ENCODE results near the gene IZUMO2. TPM values are rescaled to one million over a fixed set of nuclear protein-coding genes. Genes with fewer than 3 reads are reported as not detected.
A peak's percentile ranks its signal among the peaks of the same experiment; 100 is the strongest.
"Not testable (repeated sequence)": the region's sequence is repeated elsewhere in the genome, so short reads cannot be mapped to it uniquely, and the experiment has no call there.

The IZUMO2 gene
- polyA plus RNA-seq, 1 of the 3 experiments (the other 2 are of a cell fraction): not detected

GRCh38 chr19:50147462-50148423, 15.3 kb downstream of the IZUMO2 start:
- Histone ChIP-seq H3K27ac (ENCODE audit: low read depth in 2 of 2, low read length in 1 of 2) (no peak overlapping the region), H3K9me3 (0 out of 2 replicates have a peak, but pooled peaks cover 7% of the 10 kb centered on the region), H4K20me1 (ENCODE audit: insufficient read depth) (no peaks in the 10 kb centered on the region), H3K4me1 (ENCODE audit: control insufficient read depth in 1 of 2, insufficient read depth in 2 of 2, low read depth in 1 of 2, low read length in 1 of 2) (no peaks in the 10 kb centered on the region), H3F3A (replicated peaks; ENCODE audit: insufficient read depth) (no peaks in the 10 kb centered on the region), H3K36me3 (replicated peaks in 1 of 2; ENCODE audit: control insufficient read depth in 1 of 2, insufficient read depth in 2 of 2, low read length in 1 of 2) (no peaks in the 10 kb centered on the region), H3K4me3 (ENCODE audit: low read depth in 2 of 2, low read length in 1 of 2) (peak overlapping the region; percentile 48 to 64), H3K9ac (no peak overlapping the region), H3K4me2 (peak overlapping the region; percentile 78), H3K79me2 (ENCODE audit: insufficient read depth) (no peaks in the 10 kb centered on the region), H2AFZ (ENCODE audit: low read depth) (peak overlapping the region; percentile 87), H3K27me3 (ENCODE audit: insufficient read depth) (peaks cover 13% of the 10 kb centered on the region; the same call in 1 of the 2 replicates), H3K9me2 (no peaks in the 10 kb centered on the region)
- DNase-seq: peak; percentile 80
- ChIA-PET POLR2A (no interaction called here), CTCF (interaction anchor here (0.7 to 2.0 kb wide), 5 partner anchors 12 to 125 kb away, joined by 3 to 5 read pairs (median 3); no protein-coding TSS in a partner anchor)
- TF ChIP-seq ZBTB33 (IDR thresholded peaks at IDR 0.05; ENCODE audit: borderline replicate concordance, low read depth): no peak
- TF ChIP-seq CTCF (IDR thresholded peaks at IDR 0.05): peak; percentile 44
- no peak for TF ChIP-seq JUND (IDR thresholded peaks at IDR 0.05)
- TF ChIP-seq TCF12 (IDR thresholded peaks at IDR 0.05): no peak
- no peak for TF ChIP-seq EZH2phosphoT487 (IDR thresholded peaks at IDR 0.05; ENCODE audit: borderline replicate concordance, low read depth)
- no peak for TF ChIP-seq MAX (IDR thresholded peaks at IDR 0.05; ENCODE audit: low read depth)
- TF ChIP-seq FOXJ3 (CRISPR knock-in tag; IDR thresholded peaks at IDR 0.05): no peak
- TF ChIP-seq MXI1 (IDR thresholded peaks at IDR 0.05; ENCODE audit: low read depth, low read length): no peak
- TF ChIP-seq RAD21 (IDR thresholded peaks at IDR 0.05; ENCODE audit: low read length): peak; percentile 37
- no peak for TF ChIP-seq FOXM1 (IDR thresholded peaks at IDR 0.05; ENCODE audit: low read depth)
- WGBS (ENCODE audit: low lambda C conversion rate): 1% methylated on average over 23 of the region's 52 CpGs

GRCh38 chr19:50141921-50142320, 21.2 kb downstream of the IZUMO2 start:
- H3K27me3 ChIP-seq (ENCODE audit: insufficient read depth); H3K36me3 ChIP-seq (replicated peaks in 1 of 2; ENCODE audit: control insufficient read depth in 1 of 2, insufficient read depth in 2 of 2, low read length in 1 of 2); H3K9me3 ChIP-seq; H3K79me2 ChIP-seq (ENCODE audit: insufficient read depth); DNase-seq; H2AFZ ChIP-seq (ENCODE audit: low read depth); CTCF ChIA-PET; H3K9ac ChIP-seq; H3K9me2 ChIP-seq; H4K20me1 ChIP-seq (ENCODE audit: insufficient read depth); H3F3A ChIP-seq (replicated peaks; ENCODE audit: insufficient read depth); H3K4me2 ChIP-seq; H3K27ac ChIP-seq (ENCODE audit: low read depth in 2 of 2, low read length in 1 of 2); H3K4me1 ChIP-seq (ENCODE audit: control insufficient read depth in 1 of 2, insufficient read depth in 2 of 2, low read depth in 1 of 2, low read length in 1 of 2); H3K4me3 ChIP-seq (ENCODE audit: low read depth in 2 of 2, low read length in 1 of 2); POLR2A ChIA-PET: not testable (repeated sequence)
- WGBS (ENCODE audit: low lambda C conversion rate): 34% methylated on average over 1 of the region's 1 CpG

- H3K4me3 ChIP-seq (ENCODE audit: low read depth in 2 of 2, low read length in 1 of 2); DNase-seq; H3K9ac ChIP-seq; H2AFZ ChIP-seq (ENCODE audit: low read depth); H3K79me2 ChIP-seq (ENCODE audit: insufficient read depth); H3K4me1 ChIP-seq (ENCODE audit: control insufficient read depth in 1 of 2, insufficient read depth in 2 of 2, low read depth in 1 of 2, low read length in 1 of 2); H3K27ac ChIP-seq (ENCODE audit: low read depth in 2 of 2, low read length in 1 of 2); POLR2A ChIA-PET; H3K4me2 ChIP-seq; H3F3A ChIP-seq (replicated peaks; ENCODE audit: insufficient read depth); H3K36me3 ChIP-seq (replicated peaks in 1 of 2; ENCODE audit: control insufficient read depth in 1 of 2, insufficient read depth in 2 of 2, low read length in 1 of 2); CTCF ChIA-PET; H3K9me3 ChIP-seq; H3K9me2 ChIP-seq; H4K20me1 ChIP-seq (ENCODE audit: insufficient read depth): not testable (repeated sequence)
- WGBS (ENCODE audit: low lambda C conversion rate): 36% methylated on average over 32 of the region's 36 CpGs
- H3K27me3 ChIP-seq (ENCODE audit: insufficient read depth): peaks cover 22% of the 10 kb centered on the region
Measured at GRCh38 chr19:50140118-50140845, 22.8 kb downstream of the IZUMO2 start.

Measured in SK-N-SH (cell line).